HCT116 (cell line): Measurements from ENCODE around the gene TNFRSF21.
"Not testable (repeated sequence)": the region's sequence is repeated elsewhere in the genome, so short reads cannot be mapped to it uniquely, and the experiment has no call there.

Source experiments
- ATF3 ChIP-seq: IDR thresholded peaks from 2 replicates; pipeline ENCODE4 v1.6.1; 2012
- CTCF ChIP-seq, 3 experiments: fragments of 200-600 bp in 1 of 3; sonication (generic) in 1 of 3; IDR thresholded peaks in 2 of 3; conservative IDR thresholded peaks in 1 of 3; 2 replicates each; pipeline ENCODE4 v1.5.1; 2012 to 2017; ENCODE audit warnings: low read depth in 2 of 3, low read length in 2 of 3, antibody characterized with exemption in 1 of 3, borderline replicate concordance in 1 of 3, control low read depth in 1 of 3, mild to moderate bottlenecking in 1 of 3, mixed read lengths in 1 of 3, mixed run types in 1 of 3, moderate library complexity in 1 of 3; ENCODE audit not compliant: insufficient read depth in 1 of 3
- EZH2 ChIP-seq: fragments of 200-600 bp; sonication (generic); IDR thresholded peaks from 2 replicates; pipeline ENCODE4 v1.6.1; 2017; ENCODE audit warnings: antibody characterized with exemption, mixed run types
- EZH2phosphoT487 ChIP-seq: fragments of 200-600 bp; IDR thresholded peaks from 2 replicates; pipeline ENCODE4 v1.6.1; 2018; ENCODE audit warnings: antibody characterized with exemption, borderline replicate concordance
- POLR2A ChIP-seq: IDR thresholded peaks from 2 replicates; pipeline ENCODE4 v1.7.0; 2011; ENCODE audit warnings: borderline replicate concordance; ENCODE audit not compliant: insufficient read depth, insufficient read length; ENCODE audit errors: extremely low read depth
- POLR2AphosphoS5 ChIP-seq: IDR thresholded peaks from 2 replicates; pipeline ENCODE4 v1.6.1; 2011; ENCODE audit warnings: mild to moderate bottlenecking, low read depth, low read length, moderate library complexity
- RAD21 ChIP-seq: IDR thresholded peaks from 2 replicates; pipeline ENCODE4 v1.6.1; 2012; ENCODE audit warnings: low read depth, mild to moderate bottlenecking
- SIN3A ChIP-seq: IDR thresholded peaks from 2 replicates; pipeline ENCODE4 v1.6.1; 2012; ENCODE audit warnings: low read depth
- TCF7L2 ChIP-seq: IDR thresholded peaks from 2 replicates; pipeline ENCODE4 v1.7.0; 2011; ENCODE audit warnings: borderline replicate concordance, inconsistent platforms; ENCODE audit not compliant: insufficient read depth, insufficient read length; ENCODE audit errors: extremely low read depth
- ZFX ChIP-seq: fragments of 450-650 bp; IDR thresholded peaks from 2 replicates; pipeline ENCODE4 v1.6.1; 2017

- TF ChIP-seq EZH2phosphoT487; TCF7L2; EZH2; CTCF (IDR thresholded peaks at IDR 0.05 in 2 of 3, conservative IDR thresholded peaks at IDR 0.05 in 1 of 3; ENCODE audit: borderline replicate concordance in 1 of 3, insufficient read depth in 1 of 3, low read depth in 2 of 3, low read length in 2 of 3); POLR2A; RAD21; SIN3A; POLR2AphosphoS5; ZFX; ATF3: not testable (repeated sequence)
Measured at GRCh38 chr6:47223251-47223650, 86.5 kb downstream of the TNFRSF21 start.
